Neuronal stem cell (in vitro differentiated cells): ENCODE data around the gene NPC1L1.
A peak's percentile ranks its signal among the peaks of the same experiment; 100 is the strongest.

Experiments used
- DNase-seq: peaks from one replicate; pipeline ENCODE4 v3.0.0-alpha.2; 2013; ENCODE audit warnings: low spot score
- H2AFZ ChIP-seq: one replicate; pipeline ENCODE4 v1.6.1; 2013; ENCODE audit warnings: mild to moderate bottlenecking, low read length, inconsistent platforms
- H2AK5ac ChIP-seq: 2 replicates; pipeline ENCODE4 v1.6.1; 2013; ENCODE audit warnings: low read depth, mild to moderate bottlenecking, inconsistent platforms, low read length, moderate library complexity, mixed read lengths
- H2BK120ac ChIP-seq: 2 replicates; pipeline ENCODE4 v1.6.1; 2013; ENCODE audit warnings: low read depth, mild to moderate bottlenecking, inconsistent platforms, low read length, moderate library complexity, mixed read lengths
- H2BK12ac ChIP-seq: one replicate; pipeline ENCODE4 v1.6.1; 2013; ENCODE audit warnings: low read length, inconsistent platforms
- H2BK15ac ChIP-seq: 2 replicates; pipeline ENCODE4 v1.6.1; 2013; ENCODE audit warnings: mild to moderate bottlenecking, low read length, inconsistent platforms, mixed read lengths
- H2BK5ac ChIP-seq: one replicate; pipeline ENCODE4 v1.6.1; 2013; ENCODE audit warnings: inconsistent platforms, mild to moderate bottlenecking, low read length, moderate library complexity
- H3K14ac ChIP-seq: one replicate; pipeline ENCODE4 v1.6.1; 2013; ENCODE audit warnings: low read length, inconsistent platforms
- H3K18ac ChIP-seq: 2 replicates; pipeline ENCODE4 v1.6.1; 2013; ENCODE audit warnings: low read length, inconsistent platforms
- H3K23ac ChIP-seq: 2 replicates; pipeline ENCODE4 v1.6.1; 2013; ENCODE audit warnings: low read depth, mild to moderate bottlenecking, mixed read lengths, low read length, inconsistent platforms; ENCODE audit not compliant: poor library complexity
- H3K27ac ChIP-seq: replicated peaks from 3 replicates; pipeline ENCODE4 v1.5.1; 2013; ENCODE audit warnings: low read length, inconsistent platforms
- H3K27me3 ChIP-seq, 3 experiments: 2 replicates each; pipeline ENCODE4 v1.6.1; 2013; ENCODE audit warnings: low read length in 3 of 3, mild to moderate bottlenecking in 2 of 3, inconsistent platforms in 1 of 3, low read depth in 1 of 3, mixed read lengths in 1 of 3, moderate library complexity in 1 of 3; ENCODE audit not compliant: control insufficient read depth in 3 of 3, insufficient read depth in 3 of 3
- H3K36me3 ChIP-seq, 2 donors: replicated peaks in 1 of 2; 2 replicates each; pipeline ENCODE4 v1.6.1; 2013; ENCODE audit warnings: low read length in 2 of 2; ENCODE audit not compliant: control insufficient read depth in 2 of 2, insufficient read depth in 2 of 2
- H3K4ac ChIP-seq: 2 replicates; pipeline ENCODE4 v1.6.1; 2013; ENCODE audit warnings: inconsistent platforms, mild to moderate bottlenecking, low read length, moderate library complexity
- H3K4me1 ChIP-seq, 2 donors: 1 replicate in 1 of 2; 2 replicates in 1 of 2; pipeline ENCODE4 v1.6.1; 2013; ENCODE audit warnings: low read length in 2 of 2, low read depth in 1 of 2; ENCODE audit not compliant: control insufficient read depth in 2 of 2, insufficient read depth in 1 of 2
- H3K4me2 ChIP-seq: one replicate; pipeline ENCODE4 v1.6.1; 2013; ENCODE audit warnings: mild to moderate bottlenecking, low read length, inconsistent platforms; ENCODE audit not compliant: insufficient read depth, poor library complexity, severe bottlenecking
- H3K4me3 ChIP-seq, 2 donors: 2 replicates each; pipeline ENCODE4 v1.5.1; 2013; ENCODE audit warnings: low read length in 2 of 2, mild to moderate bottlenecking in 2 of 2, inconsistent platforms in 1 of 2, moderate library complexity in 1 of 2
- H3K79me1 ChIP-seq: one replicate; pipeline ENCODE4 v1.6.1; 2013; ENCODE audit warnings: low read depth, mild to moderate bottlenecking, inconsistent platforms, low read length, moderate library complexity
- H3K9ac ChIP-seq: one replicate; pipeline ENCODE4 v1.6.1; 2013; ENCODE audit warnings: mild to moderate bottlenecking, low read depth, low read length, inconsistent platforms; ENCODE audit not compliant: poor library complexity
- H3K9me3 ChIP-seq, 2 donors: replicated peaks in 1 of 2; 2 replicates each; pipeline versions ENCODE3 to v1.6.1; 2013; ENCODE audit warnings: low read length in 2 of 2, mild to moderate bottlenecking in 2 of 2, inconsistent platforms in 1 of 2, low read depth in 1 of 2, mixed read lengths in 1 of 2, moderate library complexity in 1 of 2; ENCODE audit not compliant: control insufficient read depth in 2 of 2, insufficient read depth in 1 of 2
- H4K8ac ChIP-seq: one replicate; pipeline ENCODE4 v1.6.1; 2013; ENCODE audit warnings: low read depth, mild to moderate bottlenecking, inconsistent platforms, low read length, moderate library complexity
- H4K91ac ChIP-seq: one replicate; pipeline ENCODE4 v1.6.1; 2013; ENCODE audit warnings: low read length, low read depth, mild to moderate bottlenecking, inconsistent platforms; ENCODE audit not compliant: poor library complexity
- WGBS, 2 donors: extraction: QIAGEN DNeasy Blood & Tissue Kit; methylation state at CpG; one replicate each; pipeline ENCODE4 v1.1.7; 2013; ENCODE audit warnings: missing lambda C conversion rate in 2 of 2, mixed read lengths in 1 of 2; ENCODE audit not compliant: insufficient read length in 2 of 2, insufficient replicate concordance in 1 of 2; ENCODE audit errors: extremely low coverage in 2 of 2; 5-methylcytosine and 5-hydroxymethylcytosine counted together

Gene NPC1L1

GRCh38 chr7:44566680-44567079 is 25.6 kb upstream of the NPC1L1 start:
- Histone ChIP-seq H3K4me3 (no peak overlapping the region), H4K8ac (no peak overlapping the region), H3K9me3 (peaks cover 0 to 5% of the 10 kb centered on the region in 2 donors), H3K4me1 (peaks cover 0 to 1% of the 10 kb centered on the region in 2 donors), H3K9ac (no peak overlapping the region), H3K4me2 (no peak overlapping the region), H2BK5ac (no peak overlapping the region), H3K23ac (no peak overlapping the region), H4K91ac (no peak overlapping the region), H3K27ac (no peak overlapping the region), H2BK120ac (no peak overlapping the region), H2AFZ (no peak overlapping the region), H3K36me3 (peaks cover 65 to 81% of the 10 kb centered on the region in 2 donors), H3K14ac (no peak overlapping the region), H2BK15ac (no peak overlapping the region), H2BK12ac (no peak overlapping the region), H3K18ac (no peak overlapping the region), H3K27me3 (no peaks in the 10 kb centered on the region), H3K4ac (no peak overlapping the region), H3K79me1 (peaks cover 2% of the 10 kb centered on the region), H2AK5ac (no peak overlapping the region)
- no peak for DNase-seq
- no CpG with 5 or more reads among the region's 5 CpGs for WGBS, 2 donors

DNA sequence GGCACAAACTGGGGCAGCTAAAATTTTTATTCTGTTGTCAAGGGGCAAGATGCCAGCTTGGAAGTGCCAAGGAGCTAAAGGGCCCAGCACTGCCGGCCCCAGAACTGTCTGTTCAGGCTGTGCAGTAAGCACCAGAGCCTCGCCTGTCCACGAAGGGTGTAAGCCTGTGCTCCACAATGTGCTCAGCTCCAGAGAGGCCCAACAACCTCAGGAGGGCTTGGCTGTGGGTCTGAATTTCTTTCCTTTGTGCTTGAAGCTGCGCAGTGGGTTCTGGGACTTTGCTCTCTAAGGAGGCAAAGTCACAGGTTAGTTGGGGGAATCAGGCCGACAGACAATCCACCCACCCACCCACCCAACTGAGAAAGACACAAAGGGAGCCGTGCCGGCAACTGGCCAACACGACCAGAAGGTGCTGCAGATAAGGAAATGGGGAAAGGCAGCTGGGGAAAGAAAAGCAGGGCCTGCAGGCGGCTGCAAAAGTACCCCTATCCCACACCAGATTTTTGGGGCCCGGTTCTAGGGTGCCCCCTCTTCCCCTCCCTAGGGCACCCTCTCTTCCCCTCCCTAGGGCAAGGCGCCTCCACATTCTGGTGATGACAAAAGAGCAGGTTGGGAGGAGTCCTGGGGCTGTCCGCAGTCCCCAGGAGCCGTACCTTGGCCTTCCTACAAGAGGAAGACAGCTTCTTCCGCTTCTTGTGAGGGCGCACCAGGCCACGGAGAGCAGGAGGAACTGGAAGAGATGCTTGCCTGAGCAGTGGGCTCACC is 24.8 kb upstream of the NPC1L1 start:
- Histone ChIP-seq H2BK120ac (no peak overlapping the region), H3K9me3 (peaks cover 0 to 5% of the 10 kb centered on the region in 2 donors), H3K79me1 (peaks cover 2% of the 10 kb centered on the region), H3K4me2 (no peak overlapping the region), H2AK5ac (no peak overlapping the region), H3K23ac (no peak overlapping the region), H2BK5ac (no peak overlapping the region), H3K14ac (no peak overlapping the region), H4K91ac (no peak overlapping the region), H3K4ac (no peak overlapping the region), H3K27me3 (no peaks in the 10 kb centered on the region), H2BK15ac (no peak overlapping the region), H4K8ac (no peak overlapping the region), H3K4me3 (no peak overlapping the region), H2BK12ac (no peak overlapping the region), H3K4me1 (peaks cover 0 to 1% of the 10 kb centered on the region in 2 donors), H3K9ac (no peak overlapping the region), H3K18ac (no peak overlapping the region), H2AFZ (no peak overlapping the region), H3K36me3 (peaks cover 59 to 75% of the 10 kb centered on the region in 2 donors), H3K27ac (peak overlapping the region; percentile 37)
- WGBS, 2 donors: no CpG with 5 or more reads among the region's 16 CpGs
- DNase-seq: no peak

DNA sequence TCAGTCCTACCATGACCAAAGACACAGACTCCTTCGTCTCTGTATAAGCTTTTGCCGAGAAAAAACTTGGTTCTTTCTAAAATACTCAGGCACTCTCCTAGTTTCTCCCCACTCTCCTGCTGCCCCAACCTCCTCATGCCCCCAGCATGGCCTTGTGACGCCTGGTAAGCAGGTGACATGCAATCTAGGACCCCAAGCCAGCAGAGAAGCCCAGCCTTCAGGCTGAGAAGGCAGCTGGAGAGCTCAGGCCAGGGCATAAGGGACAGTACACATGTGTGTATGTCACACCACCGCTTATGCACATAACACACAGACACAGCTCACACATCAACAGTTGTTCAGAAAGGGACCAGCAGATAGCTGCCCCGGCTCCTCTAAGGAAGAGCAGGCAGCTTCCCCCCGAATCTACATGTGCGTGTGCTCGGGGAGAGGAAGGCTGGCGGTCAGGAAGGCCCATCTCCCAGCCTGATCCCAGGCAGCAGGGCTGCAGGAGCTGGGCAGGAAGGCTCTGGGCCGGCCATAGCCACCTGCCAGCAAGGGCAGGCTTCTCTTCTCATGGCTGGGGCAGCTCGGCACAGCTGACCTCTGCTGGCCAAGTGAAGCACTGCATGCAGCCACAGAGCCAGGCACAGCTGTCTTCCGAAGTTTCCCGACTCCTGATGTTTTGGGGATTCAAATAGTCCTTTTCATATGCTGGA is 24.1 kb upstream of the NPC1L1 start:
- Histone ChIP-seq H4K8ac (no peak overlapping the region), H3K23ac (no peak overlapping the region), H3K18ac (no peak overlapping the region), H3K4me3 (peak overlapping the region in 1 of 2 donors; percentile 43), H3K9ac (no peak overlapping the region), H4K91ac (no peak overlapping the region), H3K27ac (no peak overlapping the region), H3K4ac (no peak overlapping the region), H2BK12ac (no peak overlapping the region), H3K4me2 (no peak overlapping the region), H3K4me1 (peaks cover 0 to 1% of the 10 kb centered on the region in 2 donors), H3K9me3 (peaks cover 0 to 5% of the 10 kb centered on the region in 2 donors), H3K14ac (no peak overlapping the region), H2AFZ (no peak overlapping the region), H2AK5ac (no peak overlapping the region), H2BK5ac (no peak overlapping the region), H2BK120ac (no peak overlapping the region), H3K27me3 (no peaks in the 10 kb centered on the region), H3K79me1 (peaks cover 2% of the 10 kb centered on the region), H2BK15ac (no peak overlapping the region), H3K36me3 (peaks cover 53 to 69% of the 10 kb centered on the region in 2 donors)
- peak; percentile 37 for DNase-seq
- no CpG with 5 or more reads among the region's 13 CpGs for WGBS, 2 donors

- peaks cover 47 to 63% of the 10 kb centered on the region in 2 donors for H3K36me3 ChIP-seq
- no peak overlapping the region for H3K9ac ChIP-seq
- no peak overlapping the region for H3K4ac ChIP-seq
- H2BK12ac ChIP-seq: no peak overlapping the region
- no peak overlapping the region for H3K18ac ChIP-seq
- no peak overlapping the region for H3K4me3 ChIP-seq
- no peak overlapping the region for H2BK15ac ChIP-seq
- peaks cover 0 to 5% of the 10 kb centered on the region in 2 donors for H3K9me3 ChIP-seq
- H4K91ac ChIP-seq: no peak overlapping the region
- no peaks in the 10 kb centered on the region for H3K27me3 ChIP-seq
- H2BK120ac ChIP-seq: no peak overlapping the region
- H3K14ac ChIP-seq: no peak overlapping the region
- H2AK5ac ChIP-seq: no peak overlapping the region
- no peak overlapping the region for H3K27ac ChIP-seq
- WGBS, 2 donors: no CpG with 5 or more reads among the region's 2 CpGs
- no peak overlapping the region for H2AFZ ChIP-seq
- H3K23ac ChIP-seq: no peak overlapping the region
- H4K8ac ChIP-seq: no peak overlapping the region
- H3K79me1 ChIP-seq: no peaks in the 10 kb centered on the region
- no peak overlapping the region for H3K4me2 ChIP-seq
- H3K4me1 ChIP-seq: peaks cover 0 to 1% of the 10 kb centered on the region in 2 donors
- DNase-seq: no peak
- H2BK5ac ChIP-seq: no peak overlapping the region
These were observed 23.5 kb upstream of the NPC1L1 start for GRCh38 chr7:44564606-44565005.
